Epithelial cell of proximal tubule (primary cell): ENCODE results near the gene MAML2. TPM values are rescaled to one million over a fixed set of nuclear protein-coding genes. Genes with fewer than 3 reads are reported as not detected.

ENCODE experiments used
- DNase-seq: peaks from one replicate; pipeline ENCODE4 v3.0.0-alpha.2; 2011; ENCODE audit warnings: low read depth
- H3K4me3 ChIP-seq: 2 replicates; pipeline ENCODE4 v1.5.1; 2011; ENCODE audit warnings: low read depth, mild to moderate bottlenecking, low read length
- CTCF ChIP-seq: conservative IDR thresholded peaks from 2 replicates; pipeline ENCODE4 v1.5.1; 2012; ENCODE audit warnings: low read depth, mild to moderate bottlenecking, low read length
- total RNA-seq: library from RNA; depleted of rRNA; stranded (reverse); fragments of >200 nt; gene quantifications from 2 replicates; pipeline ENCODE4 v1.2.3, GENCODE V29; 2015

The MAML2 gene
- total RNA-seq, 1 donor from 2014 or later: 5.1 TPM

GRCh38 chr11:96086111-96086510 is 256.9 kb downstream of the MAML2 start:
- no peak overlapping the region for H3K4me3 ChIP-seq
- no peak for DNase-seq
- no peak for TF ChIP-seq CTCF

- no peak overlapping the region for H3K4me3 ChIP-seq
- DNase-seq: no peak
- no peak for TF ChIP-seq CTCF
These were observed 257.6 kb downstream of the MAML2 start for GRCh38 chr11:96085319-96085930.

DNA sequence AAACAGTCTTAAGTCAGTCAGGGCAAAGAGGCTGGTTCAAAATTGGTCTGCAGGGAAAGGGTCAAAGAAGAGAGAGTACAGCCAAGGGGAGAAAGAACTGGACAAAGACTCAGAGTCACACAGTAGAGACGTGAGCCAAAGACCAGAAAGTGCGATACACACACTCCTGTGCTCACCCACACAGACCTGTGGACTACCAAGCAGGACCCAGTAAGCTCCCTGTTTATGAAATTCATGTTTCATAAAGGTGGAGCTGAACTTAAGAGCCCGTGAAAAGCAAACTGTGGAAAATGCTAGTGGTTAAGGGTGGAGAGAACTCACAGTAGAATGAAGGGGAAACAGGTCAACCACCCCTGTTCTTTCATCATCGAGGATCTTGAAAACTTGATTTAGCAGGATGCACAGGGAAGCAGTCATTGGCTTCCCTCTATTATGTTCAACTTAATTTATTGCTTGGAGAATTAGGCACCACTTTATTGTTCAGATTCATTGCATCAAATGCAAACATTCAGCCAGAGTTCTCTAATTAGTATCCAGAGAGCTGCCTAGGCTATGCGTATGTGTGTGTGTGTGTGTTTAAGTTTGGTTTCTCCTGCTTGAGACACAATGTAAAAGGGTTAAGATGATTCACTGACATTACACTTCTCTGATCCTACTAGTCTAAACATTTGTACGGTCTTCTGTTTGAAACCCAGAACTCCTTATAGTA is 258.2 kb downstream of the MAML2 start:
- no peak for TF ChIP-seq CTCF
- H3K4me3 ChIP-seq: no peak overlapping the region
- DNase-seq: no peak

GRCh38 chr11:96082936-96083335 is 260.1 kb downstream of the MAML2 start:
- H3K4me3 ChIP-seq: no peak overlapping the region
- TF ChIP-seq CTCF: no peak
- DNase-seq: no peak

GRCh38 chr11:96082002-96082899 is 260.7 kb downstream of the MAML2 start:
- no peak overlapping the region for H3K4me3 ChIP-seq
- no peak for DNase-seq
- no peak for TF ChIP-seq CTCF

DNA sequence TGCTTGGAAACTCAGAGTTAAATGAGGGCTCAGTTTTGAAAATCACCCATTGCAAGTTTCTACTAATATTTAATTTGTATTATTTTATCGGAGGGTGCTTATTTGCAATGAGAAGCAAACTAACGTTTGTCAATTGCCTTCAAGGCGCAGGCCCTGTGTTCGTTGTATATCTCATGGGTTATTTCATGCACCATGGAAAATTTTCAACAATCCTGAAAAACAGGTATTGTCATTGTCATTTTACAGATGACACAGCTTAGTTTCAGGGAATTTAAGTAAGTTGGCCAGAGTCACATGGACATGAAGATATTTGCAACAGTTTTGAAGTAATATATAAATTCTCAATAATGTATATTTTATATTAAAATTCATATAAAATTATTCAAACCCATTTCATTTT is 261.4 kb downstream of the MAML2 start:
- no peak for TF ChIP-seq CTCF
- no peak overlapping the region for H3K4me3 ChIP-seq
- DNase-seq: no peak
